HG03175 (cell line): ENCODE measurements around the gene KCNS1.
"Not testable (repeated sequence)": the region's sequence is repeated elsewhere in the genome, so short reads cannot be mapped to it uniquely, and the experiment has no call there.

Experiments
- ATAC-seq: cut with Tn5 transposase; IDR thresholded peaks from one replicate; pipeline ENCODE4 v1.9.1; 2021; ENCODE audit warnings: mild to moderate bottlenecking, moderate library complexity; ENCODE audit not compliant: unreplicated experiment

The KCNS1 gene

DNA sequence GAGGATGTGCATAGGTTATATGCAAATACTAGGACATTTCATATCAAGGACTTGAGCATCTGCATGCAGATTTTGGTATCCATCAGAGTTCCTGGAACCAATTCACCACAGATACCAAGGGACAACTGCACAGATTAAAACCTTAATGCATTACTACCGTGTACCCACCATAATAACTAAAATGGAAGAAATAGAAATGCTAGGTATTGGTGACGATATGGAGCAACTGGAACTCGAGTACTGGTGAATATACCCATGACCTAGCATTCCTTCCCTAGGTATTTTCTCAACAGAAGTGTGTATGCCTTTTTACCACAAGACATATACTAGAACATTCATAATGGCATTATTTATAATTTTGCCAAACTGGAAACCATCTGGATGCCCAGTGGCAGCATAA lies 18.5 kb downstream of the KCNS1 start:
- no peak for ATAC-seq

DNA sequence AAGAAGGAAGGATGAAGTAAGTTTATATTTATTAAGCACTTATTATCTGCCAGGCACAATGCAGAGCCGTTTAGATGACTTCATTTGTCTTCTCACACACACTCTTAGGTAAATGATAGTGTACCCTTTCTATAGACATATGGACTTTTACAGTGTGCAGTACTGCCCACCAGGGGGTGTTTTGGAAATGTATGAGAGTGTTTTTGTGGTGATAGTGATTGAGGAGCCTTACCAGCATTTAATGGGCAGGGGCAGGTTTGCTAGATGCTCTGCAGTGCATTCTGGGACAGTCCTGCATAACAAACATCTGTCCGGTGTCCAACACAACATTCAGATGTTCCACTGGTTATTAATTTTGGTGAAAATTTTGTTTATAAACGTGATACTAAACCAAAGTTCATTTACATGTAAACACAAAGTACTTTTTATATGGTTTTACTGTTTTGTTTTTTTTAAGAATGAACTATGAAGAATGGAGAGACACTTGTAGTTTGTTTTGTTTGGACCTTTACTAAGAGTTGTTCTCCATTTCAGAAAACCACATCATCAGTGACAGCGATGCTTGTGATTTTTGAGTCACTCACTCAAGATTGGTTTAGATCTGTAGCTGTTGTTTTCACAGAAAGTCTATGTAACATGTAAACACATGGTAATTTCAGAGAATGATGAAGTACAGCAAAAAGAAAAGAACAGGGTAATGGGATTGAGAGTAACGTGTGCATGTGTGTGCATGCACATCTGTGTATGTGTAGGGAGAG lies 19.9 kb downstream of the KCNS1 start:
- ATAC-seq: no peak

DNA sequence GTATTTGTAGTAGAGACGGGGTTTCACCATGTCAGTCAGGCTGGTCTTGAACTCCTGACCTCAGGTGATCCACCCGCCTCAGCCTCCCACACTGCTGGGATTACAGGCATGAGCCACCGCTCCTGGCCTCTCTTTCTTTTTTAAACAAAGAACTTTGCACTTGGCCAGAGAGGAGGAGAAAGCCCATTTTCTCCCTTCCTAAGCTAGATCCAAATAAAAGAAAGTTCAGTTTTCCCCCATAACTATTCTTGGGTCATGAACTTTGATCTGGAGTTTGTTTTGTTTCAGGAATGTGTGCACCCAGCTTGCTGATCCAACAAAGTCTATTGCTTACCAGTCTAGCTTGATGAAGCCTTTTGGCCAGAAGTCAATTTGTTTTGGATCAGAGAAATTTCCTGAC lies 23.4 kb downstream of the KCNS1 start:
- ATAC-seq: no peak

DNA sequence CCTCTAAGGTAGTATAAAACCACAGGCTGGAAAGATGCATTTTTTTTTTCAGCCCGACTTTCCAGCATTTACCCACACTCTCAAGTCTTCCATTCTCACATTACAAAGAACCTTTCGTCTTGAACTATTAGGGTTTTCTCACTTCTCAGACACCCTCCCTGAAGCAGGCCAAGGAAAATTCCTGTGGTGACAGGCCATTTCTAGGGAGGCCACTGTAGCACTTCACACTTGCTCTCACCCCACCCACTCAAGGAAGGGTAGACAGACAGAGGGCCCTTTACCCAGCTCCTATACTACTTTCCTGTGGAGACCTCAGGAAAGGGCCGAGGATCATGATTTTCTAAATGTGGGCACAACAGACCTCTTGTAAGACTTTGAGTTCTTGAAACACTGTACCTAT lies 27.7 kb downstream of the KCNS1 start:
- no peak for ATAC-seq

DNA sequence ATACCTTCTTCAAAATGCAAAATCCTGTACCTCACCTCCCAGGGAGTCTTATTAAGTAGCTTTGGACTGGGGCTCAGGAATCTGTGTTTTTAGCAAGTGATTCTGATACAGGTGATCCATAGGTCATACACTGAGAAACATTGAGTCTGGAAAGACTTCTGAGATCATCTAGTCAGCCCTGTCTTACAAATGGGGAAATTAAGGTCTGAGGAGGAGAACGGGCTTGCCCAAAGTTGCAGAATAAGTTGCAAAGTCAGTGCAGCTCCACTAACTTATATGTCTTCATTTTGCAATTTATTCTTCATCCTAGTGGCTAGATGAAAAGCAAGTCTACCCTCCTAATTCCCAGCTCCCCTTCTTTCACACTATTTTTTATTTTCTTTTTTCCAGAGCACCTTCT lies 28.9 kb downstream of the KCNS1 start:
- ATAC-seq: no peak

DNA sequence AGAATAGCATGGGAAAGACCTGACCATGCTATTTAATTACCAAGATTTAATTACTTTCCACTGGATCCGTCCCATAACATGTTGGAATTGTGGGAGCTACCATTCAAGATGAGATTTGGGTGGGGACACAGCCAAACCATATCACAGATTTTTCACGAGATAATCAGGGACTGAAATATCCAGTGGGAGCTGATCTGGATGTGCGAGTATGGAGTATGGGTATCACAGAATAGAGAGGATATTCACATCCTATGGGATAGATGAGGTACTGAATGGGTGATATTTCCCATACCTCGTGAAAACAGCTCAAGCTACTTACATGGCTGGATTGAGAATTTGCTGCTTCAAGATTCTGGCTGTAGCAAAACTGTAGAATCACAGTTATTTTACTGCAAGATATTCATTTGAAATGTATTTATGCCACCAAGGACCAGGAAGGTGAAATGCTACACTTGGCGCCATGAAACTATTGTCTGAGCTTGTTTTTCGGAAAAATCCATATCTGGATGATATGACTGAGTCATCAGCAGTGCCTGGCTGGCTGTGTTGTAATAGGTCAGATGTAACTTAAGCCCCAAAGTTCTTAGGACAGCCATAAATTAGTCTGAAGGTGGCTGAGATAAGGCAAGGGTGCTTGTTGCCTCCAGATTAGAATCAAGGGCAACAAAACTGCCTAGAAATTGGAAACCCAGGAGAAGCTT lies 29.8 kb downstream of the KCNS1 start:
- ATAC-seq: no peak

DNA sequence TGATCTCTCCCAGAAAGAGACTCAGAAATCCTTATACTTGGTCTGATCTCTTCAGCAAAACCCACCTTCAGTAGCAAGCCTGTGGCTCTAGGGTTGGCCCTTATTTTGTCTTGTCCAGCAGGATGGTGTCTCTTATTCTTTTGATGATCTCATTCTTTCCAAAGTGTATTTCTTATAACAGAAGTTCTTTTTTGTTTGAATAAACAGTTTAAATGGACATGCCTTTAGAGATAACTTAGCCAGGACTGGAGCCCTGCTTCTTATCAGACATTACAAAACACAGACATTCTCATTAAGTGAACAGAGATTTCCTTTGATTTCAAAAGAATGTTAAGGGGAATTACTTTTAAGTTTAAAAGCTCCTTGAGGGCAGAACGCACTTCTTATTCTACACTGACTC lies 31.7 kb downstream of the KCNS1 start:
- no peak for ATAC-seq

DNA sequence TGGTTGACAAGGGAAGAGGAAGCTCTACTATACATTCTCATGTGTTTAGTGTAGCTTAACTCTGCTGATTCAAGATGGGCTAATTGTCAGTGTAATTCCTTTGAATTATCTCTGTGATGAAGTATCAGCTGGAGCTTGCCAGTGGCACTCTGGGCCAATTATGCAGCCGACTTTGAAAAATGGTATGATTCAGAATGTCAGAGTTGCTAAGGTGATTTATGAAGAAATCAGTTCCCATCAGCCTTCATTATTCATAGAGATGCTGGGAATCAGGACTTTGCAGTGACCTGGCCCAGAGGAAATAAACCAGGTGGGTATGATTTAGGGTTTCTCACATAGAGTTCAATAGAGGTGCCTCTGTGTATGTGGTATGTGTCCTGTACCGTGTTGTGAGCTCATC lies 33.4 kb downstream of the KCNS1 start:
- ATAC-seq: no peak

DNA sequence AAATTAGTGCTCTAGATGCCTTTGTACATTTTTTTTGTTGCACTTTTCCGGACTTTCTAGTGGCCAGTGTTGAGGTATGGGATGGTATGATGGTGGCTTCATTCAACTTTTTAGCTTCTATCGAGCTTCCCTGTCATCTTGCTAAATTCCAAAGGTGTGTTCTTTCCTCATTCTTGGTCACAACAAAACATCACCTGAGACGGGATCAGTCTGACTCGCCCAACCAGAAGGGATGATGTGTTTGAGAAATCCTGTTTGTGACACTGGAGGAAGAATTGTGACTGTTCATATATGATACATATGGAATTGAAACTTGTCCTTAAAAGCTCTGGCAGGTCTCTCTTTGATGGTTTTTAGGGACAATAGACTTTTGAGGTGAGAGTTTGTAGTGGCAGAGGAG lies 33.8 kb downstream of the KCNS1 start:
- ATAC-seq: no peak

DNA sequence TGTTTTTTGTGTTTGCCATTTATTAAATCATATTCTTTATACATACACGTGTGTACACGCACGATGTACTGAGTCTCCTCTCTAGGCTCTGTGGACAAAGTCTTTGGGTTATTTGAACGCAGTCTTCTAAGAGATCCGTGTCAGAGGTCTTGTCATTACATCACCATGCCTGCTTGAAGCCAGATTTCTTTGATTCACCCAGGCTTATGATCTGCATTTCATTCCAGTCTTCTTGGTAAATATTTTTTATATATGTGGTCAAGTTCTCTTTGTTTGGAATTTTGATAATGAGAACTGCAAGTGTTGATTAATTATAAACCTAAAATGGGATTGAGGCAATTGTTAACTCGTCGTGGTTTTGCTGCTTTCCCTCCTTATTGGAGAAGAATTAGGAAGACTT lies 34.6 kb downstream of the KCNS1 start:
- no peak for ATAC-seq

DNA sequence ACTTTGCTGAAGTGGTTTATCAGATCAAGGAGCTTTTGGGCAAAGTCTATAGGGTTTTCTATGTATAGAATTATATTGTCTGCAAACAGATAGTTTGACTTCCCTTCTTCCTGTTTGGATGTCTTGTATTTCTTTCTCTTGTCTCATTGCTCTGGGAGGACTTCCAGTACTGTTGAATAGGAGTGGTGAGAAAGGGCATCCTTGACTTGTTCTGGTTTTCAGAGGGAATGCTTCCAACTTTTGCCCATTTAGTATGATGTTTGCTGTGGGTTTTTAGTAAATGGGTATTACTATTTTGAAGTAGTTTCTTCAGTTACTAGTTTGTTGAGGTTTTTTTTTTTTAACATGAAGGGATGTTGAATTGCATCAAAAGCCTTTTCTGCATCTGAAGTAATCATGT lies 36.1 kb downstream of the KCNS1 start:
- ATAC-seq: no peak

DNA sequence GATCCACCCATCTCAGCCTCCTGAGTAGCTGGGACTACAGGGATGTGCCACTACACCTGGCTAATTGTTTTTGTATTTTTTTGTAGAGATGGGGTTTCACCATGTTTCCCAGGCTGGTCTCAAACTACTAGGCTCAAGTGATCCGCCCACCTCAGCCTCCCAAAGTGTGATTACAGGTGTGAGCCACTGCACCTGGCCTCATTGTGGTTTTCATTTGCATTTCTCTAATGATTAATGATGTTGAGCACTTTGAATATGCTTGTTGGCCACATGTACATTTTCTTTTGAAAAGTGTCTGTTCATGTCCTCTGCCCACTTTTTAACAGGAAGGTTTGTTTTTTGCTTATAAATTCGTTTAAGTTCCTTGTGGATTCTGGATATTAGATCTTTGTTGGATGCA lies 37.8 kb downstream of the KCNS1 start:
- ATAC-seq: not testable (repeated sequence)

DNA sequence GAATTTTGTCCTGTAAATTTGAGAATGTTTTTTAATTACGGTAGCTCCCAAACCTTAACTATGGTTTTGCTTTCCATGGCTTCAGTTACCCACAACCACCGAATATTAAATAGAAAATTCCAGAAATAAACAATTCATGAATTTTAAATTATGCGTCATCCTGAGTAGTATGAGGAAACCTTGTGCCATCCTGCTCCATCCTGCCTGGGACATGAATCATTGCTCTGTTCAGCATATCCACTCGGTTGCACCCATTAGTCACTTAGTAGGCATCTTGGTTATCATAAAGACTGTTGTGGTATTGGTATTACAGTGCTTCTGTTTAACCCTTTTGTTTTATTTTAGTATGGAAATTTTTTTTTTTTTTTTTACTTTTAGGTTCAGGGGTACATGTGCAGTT lies 39.7 kb downstream of the KCNS1 start:
- no peak for ATAC-seq

DNA sequence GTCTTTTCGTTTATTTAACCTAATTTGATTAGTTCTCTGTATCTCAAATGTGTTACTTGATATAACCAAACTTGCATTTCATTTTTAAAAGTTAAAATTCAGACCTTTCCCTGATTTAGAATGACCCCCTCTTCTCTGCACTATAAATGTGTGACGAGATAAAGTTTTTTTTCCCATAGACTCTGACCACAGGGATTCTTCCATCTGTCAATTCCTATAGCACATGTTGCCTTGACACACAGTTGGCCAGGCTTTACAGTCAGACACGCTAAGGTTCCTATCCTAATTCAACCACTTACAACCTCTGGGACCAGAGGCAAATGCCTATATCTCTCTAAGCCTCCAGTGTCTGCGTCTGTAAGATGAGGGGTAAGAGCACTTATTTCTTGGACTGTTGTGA lies 40.6 kb downstream of the KCNS1 start:
- no peak for ATAC-seq

DNA sequence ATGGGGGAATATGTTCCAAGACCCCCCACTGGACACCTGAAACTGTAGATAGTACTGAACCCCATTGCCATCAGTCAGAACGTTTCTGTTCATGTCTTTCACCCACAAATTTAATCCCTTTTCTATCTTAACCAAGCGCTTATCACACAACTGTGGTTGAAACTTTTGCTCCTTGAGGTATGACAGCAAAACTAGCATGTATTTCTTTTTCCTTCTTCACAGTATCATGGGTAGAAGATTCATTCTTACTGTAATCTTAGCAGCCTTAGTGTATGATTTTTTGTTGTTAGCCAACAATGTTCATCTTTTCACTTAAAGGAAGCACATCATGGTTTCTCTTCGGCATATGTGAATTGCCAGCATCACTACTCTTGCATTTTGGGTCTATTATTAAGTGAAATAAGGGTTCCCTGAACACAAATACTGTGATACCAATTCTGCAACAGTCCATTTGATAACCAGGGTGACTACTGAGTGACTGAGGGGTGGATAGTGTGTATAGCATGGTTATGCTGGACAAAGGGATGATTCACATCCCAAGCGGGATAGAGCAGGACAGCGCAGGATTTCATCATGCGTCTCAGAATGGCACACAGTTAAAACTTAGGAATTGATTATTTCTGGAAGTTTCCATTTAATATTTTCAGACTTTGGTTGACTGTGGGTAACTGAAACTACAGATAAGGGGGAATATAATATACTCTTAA lies 41.8 kb downstream of the KCNS1 start:
- no peak for ATAC-seq

DNA sequence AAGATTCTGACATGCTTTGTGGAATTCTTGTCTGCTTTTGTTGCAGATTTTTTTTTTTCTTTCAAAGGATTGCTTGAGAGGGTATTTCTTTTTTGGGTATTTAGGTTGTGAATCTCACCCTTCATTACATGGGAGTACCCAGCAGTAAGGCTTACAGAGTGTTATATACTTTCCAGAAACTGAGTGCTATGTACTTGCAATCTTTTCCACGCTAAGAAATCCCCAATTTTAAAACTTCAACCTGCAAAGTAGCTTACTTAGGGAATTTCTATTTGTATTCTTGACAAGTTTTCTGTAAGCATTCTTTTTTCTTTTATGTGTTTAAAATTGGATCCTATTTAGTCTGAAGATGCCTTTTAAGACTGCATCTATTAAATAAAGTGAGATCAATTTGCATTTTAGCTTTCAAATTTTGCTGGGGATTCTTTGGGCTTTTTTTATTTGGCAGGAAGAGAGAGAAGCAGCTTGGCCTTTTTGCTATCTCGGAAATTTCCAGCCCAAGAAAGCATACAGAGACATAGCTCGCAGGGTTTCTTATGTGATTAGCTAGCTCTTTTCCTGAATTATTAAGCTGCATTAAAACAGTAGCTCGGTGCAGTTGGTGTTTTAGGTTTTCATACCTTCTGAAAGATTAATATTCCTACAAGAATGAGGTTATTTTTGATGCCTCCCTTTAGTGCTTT lies 42.6 kb downstream of the KCNS1 start:
- no peak for ATAC-seq

DNA sequence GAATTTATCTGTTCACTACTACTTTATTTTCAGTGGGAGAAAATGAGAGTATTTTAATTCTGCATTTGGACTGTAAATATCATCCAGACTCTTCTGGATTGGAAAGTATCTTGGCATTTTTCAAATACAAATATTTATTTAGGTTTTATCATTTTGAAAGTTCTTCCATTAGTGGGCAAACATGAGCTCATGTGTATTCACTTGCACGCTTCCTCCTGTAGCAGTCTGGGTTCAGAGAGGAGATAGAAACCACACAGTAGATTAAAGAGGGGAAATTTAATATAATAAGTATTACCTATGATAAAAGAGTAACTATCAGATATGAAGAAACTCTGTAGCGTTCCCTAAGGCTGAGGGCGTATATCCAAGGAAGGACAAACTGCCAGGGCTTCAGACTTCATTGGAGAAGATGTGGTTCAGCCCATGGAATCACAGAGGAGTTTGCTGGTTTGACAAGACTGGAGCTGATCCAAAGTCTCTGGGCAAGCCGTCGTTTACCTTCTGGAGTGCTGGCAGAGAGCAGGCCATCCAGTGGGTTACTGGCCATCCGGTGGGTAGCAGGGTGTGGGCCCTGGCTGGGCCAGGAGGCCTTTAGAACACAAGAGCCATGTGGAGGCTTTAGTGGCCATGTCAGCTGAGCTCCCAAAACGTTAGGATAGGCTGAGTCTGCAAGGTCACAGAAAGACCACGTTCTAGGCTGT lies 44.3 kb downstream of the KCNS1 start:
- ATAC-seq: no peak

DNA sequence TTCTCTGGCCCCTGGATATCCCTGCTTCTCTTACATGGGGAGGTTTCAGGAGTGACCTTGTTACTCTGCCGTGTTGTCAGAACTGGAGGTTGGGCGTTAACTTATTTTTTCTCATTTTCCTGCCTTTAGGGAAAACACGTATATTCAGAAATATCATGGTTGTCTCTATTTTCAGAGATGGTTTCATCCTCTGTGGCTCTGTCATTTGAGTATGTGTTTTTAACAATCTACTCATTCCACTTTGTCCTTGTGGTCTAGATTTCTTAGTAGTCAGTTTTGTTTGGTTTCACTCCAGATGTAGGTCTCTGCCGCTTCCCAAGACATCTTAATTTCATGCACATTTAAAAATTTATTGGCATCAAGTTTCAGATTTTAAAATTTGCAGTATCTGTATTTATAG lies 45.9 kb downstream of the KCNS1 start:
- no peak for ATAC-seq

DNA sequence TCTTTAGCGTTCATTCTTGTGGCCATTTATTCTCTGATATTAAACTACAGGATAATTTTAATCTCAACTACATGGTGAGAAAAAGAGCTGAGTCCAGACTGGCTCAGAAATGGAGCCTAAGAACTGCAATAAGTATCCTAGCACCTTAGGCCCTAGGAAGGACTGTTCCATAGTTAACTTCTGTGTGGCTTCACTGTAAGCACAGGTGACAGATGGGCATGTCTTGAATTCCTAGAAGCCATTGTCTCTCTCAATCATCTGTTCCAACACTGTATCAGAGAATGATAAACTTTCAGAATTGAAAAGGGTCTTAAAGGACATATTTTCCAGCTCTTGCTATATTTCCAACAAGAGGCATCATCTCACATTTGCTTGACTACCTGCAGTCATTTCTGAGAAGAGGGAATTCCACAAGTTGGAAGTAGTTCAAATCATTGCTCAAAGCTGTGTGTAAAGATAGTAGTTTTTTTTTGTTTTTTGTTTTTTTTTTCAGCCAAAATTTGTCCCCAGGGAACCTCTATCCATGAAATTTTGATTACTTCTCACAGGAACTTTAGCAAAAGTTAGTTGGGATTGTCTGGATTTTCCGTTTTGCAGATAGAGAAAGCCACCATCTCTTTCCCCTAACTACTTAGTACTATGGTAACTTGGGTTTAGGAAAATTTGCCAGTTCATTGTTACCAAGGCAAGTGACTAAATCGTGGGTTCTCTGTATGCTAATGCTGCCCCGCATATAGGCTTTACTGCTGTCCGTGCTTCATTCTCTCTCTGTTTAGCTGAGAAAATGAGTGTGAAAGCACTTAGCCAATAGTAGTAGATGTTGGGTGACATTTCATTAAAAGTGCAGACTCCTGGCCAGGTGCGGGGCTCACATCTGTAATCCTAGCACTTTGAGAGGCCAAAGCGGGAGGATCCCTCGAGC lies 47.2 kb downstream of the KCNS1 start:
- no peak for ATAC-seq
